Ovary (tissue), 3 donors: Measurements from ENCODE around the gene IL1RAPL2.

ENCODE experiments used
- CTCF ChIP-seq, 3 donors: fragments of 450-650 bp in 2 of 3; fragments of 200-600 bp in 1 of 3; IDR thresholded peaks; one replicate each; pipeline versions ENCODE4 v1.5.1 to v1.8.0; 2016 to 2022; ENCODE audit warnings: antibody characterized with exemption in 3 of 3, mild to moderate bottlenecking in 1 of 3
- POLR2A ChIP-seq: fragments of 450-650 bp; IDR thresholded peaks from one replicate; pipeline ENCODE4 v1.6.1; 2017; ENCODE audit warnings: antibody characterized with exemption, mild to moderate bottlenecking, moderate library complexity
- donor health status: DM: no; HTN: no; CAD: no.

DNA sequence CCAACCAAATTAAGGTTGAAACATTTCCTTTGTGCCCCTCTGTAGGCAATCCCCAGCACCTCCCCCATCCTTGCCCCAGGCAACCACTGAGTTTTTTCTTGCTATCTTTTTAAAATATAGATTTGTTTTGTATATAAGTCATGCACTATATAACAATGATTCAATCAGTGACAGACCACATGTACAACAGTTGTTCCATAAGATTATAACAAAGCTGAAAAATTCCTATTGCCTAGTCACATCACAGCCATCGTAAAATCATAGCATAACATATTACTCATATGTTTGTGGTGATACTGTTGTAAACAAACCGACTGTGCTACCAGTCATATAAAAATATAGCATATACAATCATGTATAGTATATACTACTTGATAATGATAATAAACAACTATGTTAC is 1044.4 kb downstream of the IL1RAPL2 start:
- TF ChIP-seq POLR2A (no peak), CTCF (IDR thresholded peaks at IDR 0.05) (no peak)
